Amniotic epithelial cell (primary cell): ENCODE data around the gene UBE2D3.
"Not testable (repeated sequence)": the region's sequence is repeated elsewhere in the genome, so short reads cannot be mapped to it uniquely, and the experiment has no call there.

Source experiments
- DNase-seq: peaks from one replicate; pipeline ENCODE4 v3.0.0-alpha.2; 2010; ENCODE audit warnings: low read depth

Gene UBE2D3

DNA sequence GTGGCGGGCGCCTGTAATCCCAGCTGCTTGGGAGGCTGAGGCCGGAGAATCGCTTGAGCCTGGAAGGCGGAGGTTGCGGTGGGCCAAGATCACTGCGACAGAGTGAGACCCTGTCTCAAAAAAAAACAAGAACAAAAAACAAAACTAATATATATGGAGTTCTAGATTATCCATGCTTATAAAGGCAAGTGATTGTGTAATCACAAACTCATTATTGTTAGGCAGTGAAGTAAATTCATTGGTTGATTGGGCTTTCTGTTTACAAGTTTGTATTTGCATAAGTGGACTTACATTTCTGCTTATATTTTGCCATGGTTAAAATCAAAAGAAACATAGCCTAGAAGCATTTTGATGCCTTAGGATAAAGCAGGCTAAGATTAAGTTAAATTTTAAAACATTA is 2.5 kb upstream of the UBE2D3 start:
- DNase-seq, result no peak

GRCh38 chr4:102828497-102828808 is 1.1 kb upstream of the UBE2D3 start:
- no peak for DNase-seq

GRCh38 chr4:102827674-102828496 is 534 bp upstream of the UBE2D3 start:
- peak; percentile 100 for DNase-seq

DNA sequence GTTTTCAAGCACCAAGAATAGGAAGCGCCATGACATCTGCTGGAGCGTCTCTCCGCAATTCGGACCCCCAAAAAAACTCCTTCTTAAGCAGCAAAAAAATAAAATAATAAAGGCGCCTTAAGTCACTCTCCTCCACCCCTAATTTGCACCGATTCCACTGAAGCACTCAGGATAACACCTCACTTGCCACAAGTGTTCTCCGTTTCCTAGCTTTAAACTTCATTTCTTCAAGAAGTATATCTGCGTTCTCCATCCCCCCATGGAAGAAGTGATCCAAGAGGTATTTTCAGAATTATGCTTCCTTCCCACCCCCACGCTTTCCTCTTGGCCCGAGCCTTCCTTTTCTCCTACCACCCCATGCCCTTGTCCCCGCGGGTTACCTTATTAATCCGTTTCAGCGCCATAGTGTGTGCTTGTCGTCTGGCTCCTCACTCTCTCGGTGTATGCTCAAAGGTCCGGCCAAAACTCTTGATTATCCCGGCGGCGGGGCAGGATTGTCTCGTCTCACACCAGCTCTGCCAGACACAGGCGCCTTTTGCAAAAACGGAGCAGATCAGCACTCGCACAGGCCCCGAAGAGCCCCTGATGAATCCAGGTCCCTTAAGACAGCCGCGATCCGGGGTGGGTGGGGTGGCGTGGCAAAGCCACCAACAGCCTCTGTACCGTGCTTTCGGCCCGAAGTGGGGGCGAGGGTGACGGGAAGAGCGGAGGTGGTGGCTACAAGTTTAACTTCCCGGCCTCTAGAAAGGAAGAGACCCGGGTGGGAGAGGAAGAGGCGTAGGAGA is 1.1 kb downstream of the UBE2D3 start:
- no peak for DNase-seq

DNA sequence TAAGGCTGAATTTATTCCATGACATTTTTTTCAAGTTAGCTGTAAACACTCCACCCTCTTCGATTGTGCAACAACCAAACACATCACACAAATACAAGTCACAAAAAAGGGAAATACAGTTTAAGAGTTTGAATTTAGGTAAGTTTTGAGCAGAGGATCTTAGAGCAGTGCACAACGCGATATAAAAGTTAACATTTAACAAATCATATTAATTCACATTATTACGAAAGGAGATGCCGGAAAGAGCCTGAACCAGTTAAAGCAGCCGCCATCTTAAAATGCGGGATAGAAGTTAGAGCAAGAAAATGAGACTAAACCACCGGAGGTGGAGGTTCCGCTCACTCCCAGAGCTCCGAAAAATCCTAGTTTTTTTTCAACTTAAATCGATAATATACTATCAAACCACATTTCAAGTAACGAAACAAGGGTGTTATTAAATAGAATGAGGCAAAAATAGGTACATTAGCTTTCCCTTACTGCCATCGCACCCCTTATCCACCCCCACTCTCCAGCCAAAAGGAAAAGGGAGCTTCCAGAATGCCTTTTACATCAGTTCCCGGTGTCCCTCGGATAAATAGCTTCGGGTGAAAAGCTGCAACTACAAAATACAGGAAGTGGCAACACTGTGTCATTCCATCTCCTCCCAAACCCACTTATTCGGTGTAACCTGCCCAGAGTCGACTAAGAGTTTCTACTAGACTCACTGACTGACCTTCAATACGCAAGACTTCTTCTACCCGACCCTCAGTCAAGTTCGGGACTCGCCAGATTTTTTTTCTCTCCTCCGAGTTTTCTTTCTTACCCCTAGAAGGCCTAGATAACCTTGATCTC is 1.9 kb downstream of the UBE2D3 start:
- peak; percentile 76 for DNase-seq

GRCh38 chr4:102824398-102824797 is 3.0 kb downstream of the UBE2D3 start:
- DNase-seq, result no peak

DNA sequence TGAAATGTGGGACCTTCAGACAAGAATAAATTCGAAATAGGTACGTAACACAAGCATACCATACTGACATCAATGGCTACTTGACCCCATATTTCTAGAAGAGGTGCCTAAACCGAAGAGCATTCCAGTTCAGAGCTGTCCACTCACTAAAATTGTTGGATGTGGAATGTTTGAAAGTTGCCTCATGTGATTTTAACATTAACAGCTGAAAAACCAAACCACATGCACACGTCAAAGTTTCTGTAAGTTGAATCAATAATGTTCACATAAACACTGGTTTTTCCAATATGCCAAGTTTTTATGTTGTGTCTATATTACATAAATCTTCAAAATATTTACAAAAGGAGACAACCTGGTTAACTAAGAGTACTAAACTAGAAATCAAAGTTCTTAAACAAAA is 3.5 kb downstream of the UBE2D3 start:
- DNase-seq, result no peak

DNA sequence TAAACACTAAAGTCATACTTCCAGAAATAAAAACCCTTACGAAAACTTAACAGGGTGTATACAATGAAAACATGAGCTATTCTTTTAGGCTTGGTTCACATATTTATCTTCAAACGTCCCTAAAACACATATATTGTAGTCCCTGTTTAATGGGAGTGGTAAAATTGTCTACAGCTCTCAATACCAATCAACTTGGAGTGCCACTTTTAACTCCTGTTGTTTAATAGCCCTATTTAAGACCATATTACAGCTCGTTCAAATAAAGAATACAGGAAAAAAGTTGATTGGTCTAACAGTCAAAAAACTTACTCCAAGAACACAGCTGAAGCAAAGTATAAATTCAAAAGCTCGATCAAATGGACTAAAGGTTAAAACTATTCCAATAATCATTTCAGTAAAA is 3.9 kb downstream of the UBE2D3 start:
- DNase-seq, result no peak

- DNase-seq, result peak; percentile 31
Measured at GRCh38 chr4:102819588-102820365, 7.6 kb downstream of the UBE2D3 start.

- not testable (repeated sequence) for DNase-seq
Measured at GRCh38 chr4:102819100-102819499, 8.3 kb downstream of the UBE2D3 start.

GRCh38 chr4:102817613-102818268 is 9.6 kb downstream of the UBE2D3 start:
- DNase-seq, result no peak

DNA sequence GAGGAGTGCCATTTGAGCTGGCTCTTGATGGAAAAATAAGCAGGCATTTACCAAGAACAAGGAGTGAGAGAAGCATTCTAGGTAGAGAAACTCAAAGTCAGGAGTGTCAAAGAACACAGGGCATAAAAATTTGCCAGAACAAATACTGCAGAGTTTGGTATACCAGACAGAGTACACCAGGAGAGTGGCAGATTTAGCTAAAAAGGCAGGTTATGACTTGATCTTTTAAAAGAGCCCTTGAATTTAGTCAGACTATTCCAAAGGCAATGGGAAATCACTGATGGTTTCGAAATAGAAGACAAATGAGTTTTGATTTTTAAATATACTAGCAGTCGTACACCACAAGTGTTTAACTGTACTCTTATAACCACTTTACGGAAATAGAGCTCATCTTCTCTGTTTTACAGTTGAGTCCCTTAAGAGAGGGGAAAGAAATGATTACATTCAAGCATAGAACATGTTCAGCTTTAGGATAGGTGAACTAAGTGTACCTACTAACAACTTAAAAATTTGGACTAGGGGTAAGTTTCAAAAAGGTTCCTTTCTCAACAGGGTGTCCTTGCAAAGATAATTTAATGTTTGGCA is 10.2 kb downstream of the UBE2D3 start:
- DNase-seq, result peak; percentile 33

- DNase-seq, result peak; percentile 80
Measured at GRCh38 chr4:102815981-102816380, 11.4 kb downstream of the UBE2D3 start.

- DNase-seq, result no peak
Measured at GRCh38 chr4:102809691-102810090, 17.7 kb downstream of the UBE2D3 start.

DNA sequence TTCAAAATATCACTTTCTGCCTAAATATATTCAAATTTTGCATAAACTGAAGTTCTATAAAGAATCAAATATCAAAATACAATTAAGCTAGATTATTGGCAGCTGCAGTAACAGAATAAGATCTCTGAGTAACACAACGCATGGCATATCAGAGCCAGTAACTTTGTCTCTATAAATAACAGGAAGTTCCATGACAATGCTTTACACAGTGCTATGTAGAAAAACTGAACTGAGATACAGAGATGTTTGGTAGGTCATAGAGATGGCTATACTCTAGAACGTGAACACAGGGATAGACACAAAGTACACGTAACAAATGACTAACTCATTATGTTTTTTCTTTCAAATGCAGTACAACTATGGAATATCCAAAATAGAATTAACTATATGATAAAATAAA is 18.2 kb downstream of the UBE2D3 start:
- DNase-seq, result no peak

- no peak for DNase-seq
Measured at GRCh38 chr4:102808009-102808408, 19.3 kb downstream of the UBE2D3 start.

GRCh38 chr4:102807345-102807744 is 20.0 kb downstream of the UBE2D3 start:
- DNase-seq, result no peak

DNA sequence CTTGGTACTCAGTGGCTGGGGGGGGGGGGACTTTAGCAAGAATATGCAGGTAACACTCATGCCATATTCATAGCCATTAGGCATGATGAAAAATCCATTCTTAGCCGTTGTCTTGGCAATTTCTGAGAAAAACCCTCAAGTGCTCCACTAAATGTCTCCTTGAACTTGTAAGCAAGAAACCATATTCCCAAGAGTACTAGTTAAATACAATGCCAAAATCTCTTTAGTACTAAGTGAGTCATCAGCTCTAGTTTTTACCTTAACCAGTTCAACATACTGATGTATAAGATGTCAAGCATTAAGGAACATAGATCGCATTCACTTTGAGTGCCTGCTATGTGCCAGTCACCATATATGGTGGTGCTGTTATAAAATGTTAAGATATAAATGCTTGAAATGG is 27.5 kb downstream of the UBE2D3 start:
- DNase-seq, result no peak

GRCh38 chr4:102794999-102795398 is 32.4 kb downstream of the UBE2D3 start:
- DNase-seq, result no peak

GRCh38 chr4:102792361-102792936 is 34.9 kb downstream of the UBE2D3 start:
- DNase-seq, result no peak
